Immature natural killer cell (primary cell): ENCODE results near the gene GGN. TPM values are rescaled to one million over a fixed set of nuclear protein-coding genes. Genes with fewer than 3 reads are reported as not detected.

Source experiments
- DNase-seq, 3 donors: peaks; one replicate each; pipeline ENCODE4 v3.0.0; 2022; ENCODE audit warnings: mixed read lengths in 1 of 3
- H3K27ac Mint-ChIP-seq, 6 donors: one replicate each; pipeline ENCODE4 v1.8.0; 2020; ENCODE audit warnings: mixed read lengths in 6 of 6, mild to moderate bottlenecking in 5 of 6, inconsistent platforms in 4 of 6, moderate library complexity in 3 of 6
- H3K27me3 Mint-ChIP-seq, 3 donors: one replicate each; pipeline ENCODE4 v1.8.0; 2020 to 2021; ENCODE audit warnings: low read depth in 3 of 3, mild to moderate bottlenecking in 3 of 3, mixed read lengths in 3 of 3, moderate library complexity in 3 of 3, inconsistent platforms in 1 of 3
- H3K36me3 Mint-ChIP-seq, 3 donors: one replicate each; pipeline ENCODE4 v1.8.0; 2020; ENCODE audit warnings: mixed read lengths in 3 of 3, inconsistent platforms in 2 of 3, mild to moderate bottlenecking in 2 of 3
- H3K4me1 Mint-ChIP-seq, 2 donors: one replicate each; pipeline ENCODE4 v1.8.0; 2020; ENCODE audit warnings: inconsistent platforms in 2 of 2, mild to moderate bottlenecking in 2 of 2, mixed read lengths in 2 of 2, moderate library complexity in 1 of 2
- H3K4me3 Mint-ChIP-seq, 5 donors: one replicate each; pipeline ENCODE4 v1.8.0; 2020; ENCODE audit warnings: mild to moderate bottlenecking in 5 of 5, mixed read lengths in 5 of 5, inconsistent platforms in 3 of 5, moderate library complexity in 3 of 5
- H3K9me3 Mint-ChIP-seq, 6 donors: one replicate each; pipeline ENCODE4 v1.8.0; 2020; ENCODE audit warnings: mild to moderate bottlenecking in 6 of 6, mixed read lengths in 6 of 6, inconsistent platforms in 4 of 6, moderate library complexity in 3 of 6
- polyA plus RNA-seq, 3 donors: library from polyadenylated mRNA; unstranded; fragments of 300-500 nt; fragmentation: Illumina TruSeq; gene quantifications; one replicate each; pipeline ENCODE4 v1.2.3, GENCODE V29; 2021

Gene GGN
- polyA plus RNA-seq, 3 donors from 2014 or later: not detected

DNA sequence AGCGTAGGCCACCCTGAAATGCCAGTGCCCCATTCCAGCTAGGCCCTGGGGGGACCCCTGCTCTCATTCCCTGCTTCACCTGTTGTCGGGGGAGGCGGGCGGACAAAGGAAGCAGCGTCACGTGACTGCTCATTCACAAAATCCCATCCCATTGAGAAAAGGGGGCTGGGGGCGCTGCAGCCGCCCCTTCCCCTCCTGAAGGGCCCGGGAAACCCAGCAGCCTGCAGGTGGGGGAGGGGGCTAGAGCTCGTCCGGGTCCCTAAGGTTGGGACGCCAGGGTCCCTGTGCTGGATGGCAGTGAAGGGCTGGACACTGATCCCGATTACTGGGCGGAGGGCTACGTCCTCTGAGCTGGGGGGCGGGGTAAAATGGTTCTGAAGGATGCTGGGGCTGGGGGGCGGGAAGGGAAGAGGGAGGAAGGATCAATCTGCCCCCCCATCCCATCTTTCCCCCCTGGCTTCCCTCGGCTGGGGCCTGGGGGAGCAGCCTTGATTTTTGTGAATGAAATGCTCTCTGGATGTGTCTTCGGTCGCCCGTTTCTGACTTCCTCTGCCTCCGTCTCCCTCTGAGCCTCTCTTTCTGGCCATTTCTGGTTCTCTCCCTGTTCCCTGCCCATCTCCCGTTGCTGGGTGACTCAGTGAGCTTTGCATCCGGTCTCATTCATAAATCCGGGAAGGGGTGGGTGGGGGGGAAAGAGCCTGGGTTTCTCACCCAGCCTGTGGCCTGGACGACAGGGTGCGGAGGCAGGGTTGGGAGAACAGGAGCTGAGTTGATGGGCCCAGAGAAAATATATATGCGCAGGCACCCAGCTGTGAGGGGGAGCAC, 1.5 kb upstream of the GGN start:
- Mint-ChIP-seq H3K36me3 (peaks cover 0 to 3% (median under 1%) of the 10 kb centered on the region in 3 donors), H3K27ac (peak overlapping the region in 2 of 6 donors; percentile 60 to 82)

GRCh38 chr19:38388349-38389100, 691 bp upstream of the GGN start, which contains the start of gene SPRED3:
SPRED3 (plus strand) TSS chr19:38388697; CDS start chr19:38390303, 1,606 bp downstream.
- DNase-seq: no peak
- peaks cover 0 to 3% (median 0%) of the 10 kb centered on the region in 6 donors for H3K9me3 Mint-ChIP-seq
- peak within 1 kb of the TSS; percentile 91 to 96 (median 93) for H3K4me3 Mint-ChIP-seq
- H3K27ac Mint-ChIP-seq: peak within 1 kb of the TSS in 5 of 6 donors; percentile 77 to 89 (median 81)
- peaks cover 14 to 21% of the 10 kb centered on the region in 2 donors for H3K4me1 Mint-ChIP-seq
- H3K36me3 Mint-ChIP-seq: peaks cover 0 to 7% (median 4%) of the 10 kb centered on the region in 3 donors
- H3K27me3 Mint-ChIP-seq: peaks cover 6 to 15% (median 10%) of the 10 kb centered on the region in 3 donors

More for the DNA sequence above, 1.5 kb upstream of the GGN start:
- Mint-ChIP-seq H3K4me3 (peak overlapping the region in 4 of 5 donors; percentile 46 to 81 (median 63)), H3K9me3 (peaks cover 0 to 3% (median 0%) of the 10 kb centered on the region in 6 donors), H3K27me3 (peaks cover 9 to 19% (median 10%) of the 10 kb centered on the region in 3 donors), H3K4me1 (peaks cover 21 to 24% of the 10 kb centered on the region in 2 donors)
- no peak for DNase-seq

GRCh38 chr19:38386971-38387549, 774 bp downstream of the GGN start:
- no peak for DNase-seq
- Mint-ChIP-seq H3K4me3 (peak overlapping the region; percentile 91 to 96 (median 93)), H3K9me3 (peaks cover 0 to 3% (median 0%) of the 10 kb centered on the region in 6 donors), H3K36me3 (peaks cover 7 to 19% (median 10%) of the 10 kb centered on the region in 3 donors), H3K4me1 (peaks cover 14 to 21% of the 10 kb centered on the region in 2 donors), H3K27me3 (peaks cover 6 to 15% (median 10%) of the 10 kb centered on the region in 3 donors), H3K27ac (peak overlapping the region in 4 of 6 donors; percentile 58 to 83 (median 76))

GRCh38 chr19:38386300-38386970, 1.4 kb downstream of the GGN start:
- Mint-ChIP-seq H3K4me1 (peaks cover 14 to 21% of the 10 kb centered on the region in 2 donors), H3K36me3 (peaks cover 14 to 25% (median 16%) of the 10 kb centered on the region in 3 donors), H3K27ac (no peak overlapping the region), H3K27me3 (peaks cover 6 to 15% (median 10%) of the 10 kb centered on the region in 3 donors), H3K4me3 (no peak overlapping the region), H3K9me3 (peaks cover 0 to 3% (median 0%) of the 10 kb centered on the region in 6 donors)
- no peak for DNase-seq

GRCh38 chr19:38385804-38386257, 2.0 kb downstream of the GGN start:
- no peak for DNase-seq
- Mint-ChIP-seq H3K27ac (no peak overlapping the region), H3K4me3 (peak overlapping the region in 1 of 5 donors; percentile 13), H3K4me1 (peaks cover 14 to 21% of the 10 kb centered on the region in 2 donors), H3K27me3 (peaks cover 6 to 15% (median 10%) of the 10 kb centered on the region in 3 donors), H3K9me3 (peaks cover 0 to 2% (median 0%) of the 10 kb centered on the region in 6 donors), H3K36me3 (peaks cover 16 to 31% (median 20%) of the 10 kb centered on the region in 3 donors)

- H3K27me3 Mint-ChIP-seq: peaks cover 7 to 15% (median 10%) of the 10 kb centered on the region in 3 donors
- peak overlapping the region in 4 of 5 donors; percentile 29 to 46 (median 42) for H3K4me3 Mint-ChIP-seq
- peaks cover 14 to 21% of the 10 kb centered on the region in 2 donors for H3K4me1 Mint-ChIP-seq
- H3K9me3 Mint-ChIP-seq: peaks cover 0 to 2% (median 0%) of the 10 kb centered on the region in 6 donors
- no peak for DNase-seq
- peaks cover 16 to 36% (median 21%) of the 10 kb centered on the region in 3 donors for H3K36me3 Mint-ChIP-seq
- no peak overlapping the region for H3K27ac Mint-ChIP-seq
Measured at GRCh38 chr19:38385057-38385803, 2.6 kb downstream of the GGN start.

GRCh38 chr19:38384209-38385027, 3.4 kb downstream of the GGN start:
- Mint-ChIP-seq H3K4me3 (peak overlapping the region in 1 of 5 donors; percentile 29), H3K27me3 (peaks cover 8 to 13% (median 9%) of the 10 kb centered on the region in 3 donors), H3K36me3 (peaks cover 16 to 42% (median 24%) of the 10 kb centered on the region in 3 donors), H3K27ac (no peak overlapping the region), H3K4me1 (peaks cover 14 to 21% of the 10 kb centered on the region in 2 donors), H3K9me3 (peaks cover 0 to 2% (median 0%) of the 10 kb centered on the region in 6 donors)
- DNase-seq: no peak

DNA sequence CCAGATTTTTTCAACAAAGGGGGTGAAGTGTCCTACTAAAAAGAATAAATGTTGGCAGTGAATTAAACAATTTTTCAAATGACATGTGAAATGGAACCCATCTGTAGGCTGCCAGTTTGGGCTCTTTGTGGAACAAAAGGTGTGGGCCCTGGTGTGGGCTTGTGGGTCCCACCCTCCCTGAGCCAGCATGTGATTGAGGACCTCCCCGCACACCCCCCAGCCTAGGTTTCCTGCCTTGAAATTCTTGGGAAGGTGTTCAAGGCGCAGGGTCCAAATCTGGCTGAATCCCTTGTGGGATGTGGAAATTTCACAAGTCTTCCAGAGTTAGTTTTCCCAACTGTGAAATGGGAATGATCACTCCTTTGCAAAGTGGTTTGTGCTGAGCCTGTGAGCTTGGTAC, 4.1 kb downstream of the GGN start:
- Mint-ChIP-seq H3K36me3 (peaks cover 19 to 49% (median 26%) of the 10 kb centered on the region in 3 donors), H3K4me1 (peaks cover 14 to 19% of the 10 kb centered on the region in 2 donors), H3K4me3 (no peak overlapping the region), H3K9me3 (peaks cover 0 to 2% (median 0%) of the 10 kb centered on the region in 6 donors), H3K27ac (peak overlapping the region in 1 of 6 donors; percentile 11), H3K27me3 (peaks cover 8 to 13% (median 8%) of the 10 kb centered on the region in 3 donors)
- no peak for DNase-seq

DNA sequence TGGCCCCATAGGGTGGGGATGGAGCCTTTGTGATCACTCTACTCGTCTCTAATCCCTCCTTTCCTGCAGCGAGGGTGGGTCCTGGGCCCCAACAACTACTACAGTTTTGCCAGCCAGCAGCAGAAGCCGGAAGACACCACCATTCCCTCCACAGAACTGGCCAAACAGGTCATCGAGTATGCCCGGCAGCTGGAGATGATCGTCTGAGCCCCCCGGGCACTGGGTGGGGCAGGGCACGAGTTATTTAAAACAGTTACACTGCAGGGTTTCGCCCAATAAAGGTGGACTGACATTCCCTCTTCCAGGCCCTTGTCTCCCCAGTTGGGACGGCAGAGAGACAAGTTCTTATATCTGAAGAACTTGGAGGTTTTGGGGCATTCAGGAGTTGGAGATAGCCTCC, 4.7 kb downstream of the GGN start:
- Mint-ChIP-seq H3K36me3 (peaks cover 19 to 50% (median 26%) of the 10 kb centered on the region in 3 donors), H3K9me3 (peaks cover 0 to 2% (median 0%) of the 10 kb centered on the region in 6 donors), H3K27ac (peak overlapping the region in 1 of 6 donors; percentile 11), H3K27me3 (peaks cover 7 to 13% (median 8%) of the 10 kb centered on the region in 3 donors), H3K4me1 (peaks cover 12 to 17% of the 10 kb centered on the region in 2 donors), H3K4me3 (no peak overlapping the region)
- no peak for DNase-seq

DNA sequence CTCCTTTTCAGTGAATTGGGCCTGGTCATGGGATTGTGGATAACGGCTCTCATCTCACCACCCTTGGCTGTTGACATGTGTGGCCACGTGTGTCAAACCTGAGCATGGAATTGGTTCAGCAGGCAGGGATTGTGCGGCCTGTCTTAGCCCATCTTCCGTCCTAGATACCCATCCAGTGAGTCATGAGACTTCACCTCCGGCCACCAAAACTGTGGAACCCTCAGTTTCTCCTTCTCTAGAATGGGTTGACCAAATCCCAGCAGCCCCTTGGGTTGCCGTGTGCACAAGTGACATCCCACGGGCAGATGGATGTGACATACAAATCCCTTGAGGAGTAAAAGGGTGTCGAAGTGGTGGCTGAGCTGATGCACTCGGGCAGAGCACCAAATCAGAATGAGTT, 6.7 kb downstream of the GGN start:
- H3K27ac Mint-ChIP-seq: no peak overlapping the region
- peaks cover 19 to 52% (median 26%) of the 10 kb centered on the region in 3 donors for H3K36me3 Mint-ChIP-seq
- H3K27me3 Mint-ChIP-seq: peaks cover 0 to 7% (median 5%) of the 10 kb centered on the region in 3 donors
- H3K4me3 Mint-ChIP-seq: no peak overlapping the region
- peaks cover 8 to 15% of the 10 kb centered on the region in 2 donors for H3K4me1 Mint-ChIP-seq
- DNase-seq: no peak
- no peaks in the 10 kb centered on the region for H3K9me3 Mint-ChIP-seq

- Mint-ChIP-seq H3K36me3 (peaks cover 20 to 52% (median 26%) of the 10 kb centered on the region in 3 donors), H3K4me3 (no peak overlapping the region), H3K27me3 (peaks cover 2 to 10% (median 6%) of the 10 kb centered on the region in 3 donors), H3K4me1 (peaks cover 30% of the 10 kb centered on the region in 2 donors), H3K9me3 (no peaks in the 10 kb centered on the region), H3K27ac (no peak overlapping the region)
- no peak for DNase-seq
Measured at GRCh38 chr19:38378866-38379265, 9.0 kb downstream of the GGN start.
